Caki2 (cell line): ENCODE data around the gene SLC12A7. TPM values are rescaled to one million over a fixed set of nuclear protein-coding genes. Genes with fewer than 3 reads are reported as not detected.
"Not testable (repeated sequence)": the region's sequence is repeated elsewhere in the genome, so short reads cannot be mapped to it uniquely, and the experiment has no call there.

Source experiments
- DNase-seq: peaks from one replicate; pipeline ENCODE4 v3.0.0-alpha.2; 2015; ENCODE audit warnings: low read depth
- in situ Hi-C: cut with HindIII; loops from 2 replicates; pipeline ENCODE4 v1.10.0; 2016; ENCODE audit warnings: low sequenced_read_pairs, low pct_unique_long_range_greater_than_20kb, mixed read lengths
- total RNA-seq: library from RNA; depleted of rRNA; stranded (reverse); fragments of >200 nt; shearing (Covaris generic); gene quantifications from 2 replicates; pipeline ENCODE4 v1.2.3, GENCODE V29; 2014; ENCODE audit warnings: low replicate concordance

Gene SLC12A7
- total RNA-seq, 1 experiment from 2014 or later, result 45.8 TPM

GRCh38 chr5:1027631-1028441, 84.0 kb downstream of the SLC12A7 start:
- in situ Hi-C loops, result no loop called here

GRCh38 chr5:1026700-1027621, 84.9 kb downstream of the SLC12A7 start:
- DNase-seq, result no peak
- in situ Hi-C loops, result no loop called here

More at GRCh38 chr5:1027631-1028441, 84.0 kb downstream of the SLC12A7 start:
- no peak for DNase-seq

GRCh38 chr5:1021969-1022336, 89.9 kb downstream of the SLC12A7 start:
- DNase-seq, in situ Hi-C loops: not testable (repeated sequence)

GRCh38 chr5:1021136-1021968, 90.5 kb downstream of the SLC12A7 start:
- DNase-seq, result no peak
- in situ Hi-C loops, result no loop called here

GRCh38 chr5:1020452-1020961, 91.4 kb downstream of the SLC12A7 start:
- in situ Hi-C loops, result no loop called here

GRCh38 chr5:1019001-1019905, 92.6 kb downstream of the SLC12A7 start:
- no peak for DNase-seq
- in situ Hi-C loops, result no loop called here

More at GRCh38 chr5:1020452-1020961, 91.4 kb downstream of the SLC12A7 start:
- no peak for DNase-seq

GRCh38 chr5:1018596-1018995, 93.3 kb downstream of the SLC12A7 start:
- in situ Hi-C loops, result no loop called here
- no peak for DNase-seq

GRCh38 chr5:1017691-1018455, 94.0 kb downstream of the SLC12A7 start:
- in situ Hi-C loops, result no loop called here
- no peak for DNase-seq

GRCh38 chr5:1017056-1017455, 94.8 kb downstream of the SLC12A7 start:
- DNase-seq, result no peak
- in situ Hi-C loops, result no loop called here

GRCh38 chr5:1016476-1016875, 95.4 kb downstream of the SLC12A7 start:
- no peak for DNase-seq
- in situ Hi-C loops, result no loop called here

GRCh38 chr5:1016036-1016435, 95.8 kb downstream of the SLC12A7 start:
- in situ Hi-C loops, result no loop called here
- DNase-seq, result no peak

GRCh38 chr5:1015507-1015906, 96.4 kb downstream of the SLC12A7 start:
- DNase-seq, result no peak
- in situ Hi-C loops, result no loop called here

- DNase-seq, result no peak
- in situ Hi-C loops, result no loop called here
Measured at GRCh38 chr5:1014781-1015221, 97.1 kb downstream of the SLC12A7 start.

- in situ Hi-C loops, result no loop called here
- DNase-seq, result no peak
Measured at GRCh38 chr5:1014346-1014745, 97.5 kb downstream of the SLC12A7 start.

GRCh38 chr5:1013948-1014301, 97.9 kb downstream of the SLC12A7 start:
- in situ Hi-C loops, result no loop called here
- no peak for DNase-seq

- no peak for DNase-seq
- in situ Hi-C loops, result no loop called here
Measured at GRCh38 chr5:1013238-1013947, 98.5 kb downstream of the SLC12A7 start.
